Trophoblast cell (in vitro differentiated cells and primary cell): ENCODE results near the gene BUB1. TPM values are rescaled to one million over a fixed set of nuclear protein-coding genes. Genes with fewer than 3 reads are reported as not detected.

Experiments used
- DNase-seq, 2 donors: peaks; one replicate each; pipeline ENCODE4 v3.0.0-alpha.2; 2016
- H2AFZ ChIP-seq: 2 replicates; pipeline ENCODE4 v1.6.1; 2013; ENCODE audit warnings: low read length, moderate library complexity, mild to moderate bottlenecking; ENCODE audit not compliant: insufficient read depth, poor library complexity
- H2AK5ac ChIP-seq: 2 replicates; pipeline ENCODE4 v1.6.1; 2013; ENCODE audit warnings: mild to moderate bottlenecking, low read length
- H2BK120ac ChIP-seq: 2 replicates; pipeline ENCODE4 v1.6.1; 2013; ENCODE audit warnings: low read length, mild to moderate bottlenecking, moderate library complexity; ENCODE audit not compliant: insufficient read depth, poor library complexity
- H2BK12ac ChIP-seq: 2 replicates; pipeline ENCODE4 v1.6.1; 2013; ENCODE audit warnings: mild to moderate bottlenecking, low read length, moderate library complexity
- H2BK5ac ChIP-seq: 2 replicates; pipeline ENCODE4 v1.6.1; 2013; ENCODE audit warnings: low read length, low read depth, moderate library complexity, mild to moderate bottlenecking; ENCODE audit not compliant: poor library complexity
- H3K14ac ChIP-seq: 2 replicates; pipeline ENCODE4 v1.6.1; 2013; ENCODE audit warnings: mild to moderate bottlenecking, low read length
- H3K18ac ChIP-seq: 2 replicates; pipeline ENCODE4 v1.6.1; 2013; ENCODE audit warnings: mild to moderate bottlenecking, low read length
- H3K23ac ChIP-seq: 2 replicates; pipeline ENCODE4 v1.6.1; 2013; ENCODE audit warnings: low read length
- H3K27ac ChIP-seq: 2 replicates; pipeline ENCODE4 v1.5.1; 2013; ENCODE audit warnings: low read depth, mild to moderate bottlenecking, inconsistent platforms, low read length, moderate library complexity
- H3K27me3 ChIP-seq: 2 replicates; pipeline ENCODE4 v1.6.1; 2013; ENCODE audit warnings: inconsistent platforms, mild to moderate bottlenecking, low read length, moderate library complexity; ENCODE audit not compliant: insufficient read depth
- H3K36me3 ChIP-seq, 2 experiments: 1 replicate in 1 of 2; 2 replicates in 1 of 2; pipeline ENCODE4 v1.6.1; 2013; ENCODE audit warnings: low read length in 2 of 2, mild to moderate bottlenecking in 2 of 2, moderate library complexity in 1 of 2; ENCODE audit not compliant: insufficient read depth in 2 of 2, control insufficient read depth in 1 of 2
- H3K4ac ChIP-seq: 2 replicates; pipeline ENCODE4 v1.6.1; 2013; ENCODE audit warnings: low read depth, mild to moderate bottlenecking, low read length, moderate library complexity
- H3K4me1 ChIP-seq, 2 experiments: 1 replicate in 1 of 2; 2 replicates in 1 of 2; pipeline ENCODE4 v1.6.1; 2013; ENCODE audit warnings: low read length in 2 of 2, mild to moderate bottlenecking in 2 of 2, moderate library complexity in 1 of 2; ENCODE audit not compliant: insufficient read depth in 2 of 2, control insufficient read depth in 1 of 2
- H3K4me2 ChIP-seq: 2 replicates; pipeline ENCODE4 v1.6.1; 2013; ENCODE audit warnings: inconsistent platforms, mild to moderate bottlenecking, low read length, moderate library complexity
- H3K4me3 ChIP-seq: 2 replicates; pipeline ENCODE4 v1.5.1; 2013; ENCODE audit warnings: mild to moderate bottlenecking, low read depth, low read length, inconsistent platforms
- H3K79me1 ChIP-seq: one replicate; pipeline ENCODE4 v1.6.1; 2013; ENCODE audit warnings: low read length
- H3K79me2 ChIP-seq: 2 replicates; pipeline ENCODE4 v1.6.1; 2013; ENCODE audit warnings: low read length, mild to moderate bottlenecking; ENCODE audit not compliant: control insufficient read depth, insufficient read depth, poor library complexity
- H3K9ac ChIP-seq: 2 replicates; pipeline ENCODE4 v1.6.1; 2013; ENCODE audit warnings: mild to moderate bottlenecking, low read length
- H3K9me3 ChIP-seq: 2 replicates; pipeline ENCODE4 v1.6.1; 2013; ENCODE audit warnings: low read depth, mild to moderate bottlenecking, control low read depth, inconsistent platforms, low read length; ENCODE audit not compliant: insufficient read depth
- H4K12ac ChIP-seq: 2 replicates; pipeline ENCODE4 v1.6.1; 2013; ENCODE audit warnings: low read depth, mild to moderate bottlenecking, low read length, moderate library complexity
- H4K8ac ChIP-seq: 2 replicates; pipeline ENCODE4 v1.6.1; 2013; ENCODE audit warnings: low read depth, mild to moderate bottlenecking, low read length, moderate library complexity
- H4K91ac ChIP-seq: one replicate; pipeline ENCODE4 v1.6.1; 2013; ENCODE audit warnings: low read depth, mild to moderate bottlenecking, low read length, moderate library complexity
- WGBS: extraction: QIAGEN DNeasy Blood & Tissue Kit; methylation state at CpG from one replicate; pipeline ENCODE4 v1.1.7; 2013; ENCODE audit warnings: missing lambda C conversion rate; ENCODE audit not compliant: insufficient read length, insufficient coverage; ENCODE audit errors: extremely low coverage; 5-methylcytosine and 5-hydroxymethylcytosine counted together
- polyA plus RNA-seq: library from polyadenylated mRNA; stranded (reverse); fragments of 200-250 nt; gene quantifications from 2 replicates; pipeline ENCODE4 v1.2.3, GENCODE V29; 2013

BUB1 gene
- polyA plus RNA-seq = 33.7 and 37.0 TPM in 2 replicates

DNA sequence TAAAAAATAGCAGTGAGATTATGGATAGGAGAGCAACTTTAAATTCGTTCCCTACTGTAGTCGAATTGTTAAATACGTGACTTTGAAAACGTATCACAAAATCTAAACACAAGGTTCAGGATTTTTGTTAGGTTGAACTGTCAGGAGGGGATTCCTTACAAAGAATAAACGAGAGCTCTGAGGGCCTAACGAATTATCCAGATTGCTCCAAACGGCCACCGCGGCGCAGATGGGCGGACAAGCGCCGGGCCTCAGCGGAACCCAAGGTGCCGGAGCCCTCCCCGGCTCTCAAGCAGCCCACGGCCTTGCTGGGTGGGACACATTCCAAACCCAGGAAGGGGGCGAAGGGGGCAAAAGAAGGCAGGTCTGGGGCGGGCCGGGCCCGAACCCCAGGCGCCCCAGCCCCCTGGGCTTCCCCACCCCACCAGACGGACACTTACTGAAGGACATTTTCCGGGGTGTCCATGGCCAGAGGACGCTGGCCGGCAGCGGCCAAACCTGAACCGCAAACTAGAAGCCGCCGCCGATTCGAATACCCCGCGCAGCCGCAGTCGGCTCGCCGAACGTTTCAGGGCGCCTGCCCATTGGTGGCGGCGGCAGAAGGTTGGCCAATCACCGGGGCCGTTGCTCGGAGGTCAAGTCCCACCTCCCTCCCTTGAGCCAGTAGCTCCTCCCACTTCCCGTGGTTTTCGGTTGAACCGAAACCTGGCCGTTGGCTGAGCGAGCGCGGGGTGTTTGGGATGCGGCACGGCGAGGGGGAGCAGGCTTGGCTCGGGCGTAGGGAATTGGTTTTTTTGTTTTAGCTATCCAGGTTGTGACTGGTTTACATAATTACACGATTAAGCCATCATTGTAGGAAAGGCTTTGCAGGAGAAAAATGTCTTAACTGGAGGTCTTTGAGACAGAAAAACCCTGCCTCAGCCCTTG lies at the start of gene BUB1:
Gene BUB1 (minus strand): TSS at position 534 of the 927 bp plus-strand sequence. CDS start 68 bp downstream, at position 466.
- no peak within 1 kb of the TSS for H2BK12ac ChIP-seq
- peaks cover 1 to 5% of the 10 kb centered on the region in 2 experiments for H3K4me1 ChIP-seq
- peaks cover 2% of the 10 kb centered on the region for H3K9me3 ChIP-seq
- peaks cover 3% of the 10 kb centered on the region for H3K79me2 ChIP-seq
- H3K23ac ChIP-seq = no peak within 1 kb of the TSS
- peak within 1 kb of the TSS; percentile 58 for H2BK120ac ChIP-seq
- no peak within 1 kb of the TSS for H2AK5ac ChIP-seq
- H4K91ac ChIP-seq = peak within 1 kb of the TSS; percentile 59
- peak within 1 kb of the TSS; percentile 83 for H2AFZ ChIP-seq
- peak within 1 kb of the TSS; percentile 84 for H3K4ac ChIP-seq
- no CpG with 5 or more reads among the region's 58 CpGs for WGBS
- H4K12ac ChIP-seq = no peak within 1 kb of the TSS
- peak within 1 kb of the TSS; percentile 9 for H2BK5ac ChIP-seq
- peaks cover 3% of the 10 kb centered on the region for H3K79me1 ChIP-seq
- H3K18ac ChIP-seq = peak within 1 kb of the TSS; percentile 33
- H3K4me2 ChIP-seq = peak within 1 kb of the TSS; percentile 97
- peaks cover 7 to 8% of the 10 kb centered on the region in 2 experiments for H3K36me3 ChIP-seq
- peak within 1 kb of the TSS; percentile 82 for H3K9ac ChIP-seq
- peak within 1 kb of the TSS; percentile 81 for H4K8ac ChIP-seq
- H3K4me3 ChIP-seq = peak within 1 kb of the TSS; percentile 83
- peaks cover 2% of the 10 kb centered on the region for H3K27me3 ChIP-seq
- H3K14ac ChIP-seq = no peak within 1 kb of the TSS
- H3K27ac ChIP-seq = no peak within 1 kb of the TSS
- DNase-seq = peak; percentile 95 to 99

DNA sequence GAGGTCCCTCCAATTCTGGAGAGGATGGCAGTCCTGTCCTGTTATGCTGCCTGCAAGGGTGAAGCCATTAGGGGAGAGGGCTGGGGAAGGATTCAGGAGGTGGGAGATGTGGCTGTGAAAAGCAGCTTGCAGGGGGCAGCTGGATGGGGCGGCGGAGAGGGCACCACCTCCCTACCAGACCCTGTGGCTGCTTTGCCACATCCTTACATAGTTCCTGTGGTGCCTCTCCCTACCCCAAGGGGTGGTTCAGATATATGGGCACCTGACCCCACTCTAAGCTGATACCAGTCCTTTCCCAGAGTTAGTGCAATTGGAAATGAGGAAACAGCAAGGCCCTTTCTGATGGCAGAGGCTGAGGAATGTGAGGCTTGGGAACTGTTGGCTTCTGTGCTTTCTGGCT lies 48.4 kb upstream of the BUB1 start:
- Histone ChIP-seq H3K9ac (no peak overlapping the region), H2AFZ (no peak overlapping the region), H4K91ac (no peak overlapping the region), H3K4me1 (no peaks in the 10 kb centered on the region), H3K18ac (no peak overlapping the region), H3K79me2 (no peaks in the 10 kb centered on the region), H3K4me2 (no peak overlapping the region), H4K8ac (no peak overlapping the region), H3K9me3 (no peaks in the 10 kb centered on the region), H3K27ac (no peak overlapping the region), H3K27me3 (peaks cover 3% of the 10 kb centered on the region), H2AK5ac (no peak overlapping the region), H3K36me3 (no peaks in the 10 kb centered on the region), H3K79me1 (no peaks in the 10 kb centered on the region), H3K23ac (no peak overlapping the region), H3K4me3 (no peak overlapping the region), H3K14ac (no peak overlapping the region), H2BK120ac (no peak overlapping the region), H3K4ac (no peak overlapping the region), H2BK12ac (no peak overlapping the region), H4K12ac (no peak overlapping the region), H2BK5ac (no peak overlapping the region)
- DNase-seq = no peak
- no CpG with 5 or more reads among the region's 2 CpGs for WGBS

DNA sequence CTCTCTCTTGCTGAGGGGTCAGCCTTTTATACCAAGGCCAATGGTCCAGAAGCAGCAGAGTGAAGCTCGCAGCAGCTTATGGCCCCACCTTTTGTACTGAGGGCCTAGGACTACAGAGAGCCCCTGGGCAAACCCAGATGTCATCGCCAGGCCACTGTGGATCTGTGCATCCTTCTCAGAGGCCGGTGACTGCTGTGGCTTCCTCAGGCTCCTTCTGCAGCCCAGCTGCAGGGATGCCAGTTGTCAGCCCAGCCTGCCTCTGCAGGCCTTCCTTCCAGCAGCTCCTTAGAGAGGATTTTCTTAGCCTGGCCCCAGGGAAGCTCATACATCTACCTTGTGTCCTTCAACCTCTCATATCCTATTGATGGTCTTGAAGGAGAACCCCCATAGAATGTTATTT lies 48.0 kb upstream of the BUB1 start:
- no peak overlapping the region for H3K27ac ChIP-seq
- H3K27me3 ChIP-seq = no peaks in the 10 kb centered on the region
- WGBS = no CpG with 5 or more reads among the region's 3 CpGs
- no peaks in the 10 kb centered on the region for H3K36me3 ChIP-seq
- no peak overlapping the region for H3K4me2 ChIP-seq
- H2AFZ ChIP-seq = no peak overlapping the region
- no peak overlapping the region for H2BK5ac ChIP-seq
- no peak overlapping the region for H2AK5ac ChIP-seq
- no peaks in the 10 kb centered on the region for H3K79me1 ChIP-seq
- H3K4me3 ChIP-seq = no peak overlapping the region
- no peak overlapping the region for H4K8ac ChIP-seq
- H4K12ac ChIP-seq = no peak overlapping the region
- no peaks in the 10 kb centered on the region for H3K9me3 ChIP-seq
- no peak overlapping the region for H3K18ac ChIP-seq
- no peak overlapping the region for H2BK12ac ChIP-seq
- H3K4ac ChIP-seq = no peak overlapping the region
- H3K9ac ChIP-seq = no peak overlapping the region
- DNase-seq = no peak
- no peak overlapping the region for H4K91ac ChIP-seq
- H3K79me2 ChIP-seq = no peaks in the 10 kb centered on the region
- no peak overlapping the region for H3K23ac ChIP-seq
- no peak overlapping the region for H2BK120ac ChIP-seq
- H3K14ac ChIP-seq = no peak overlapping the region
- H3K4me1 ChIP-seq = no peaks in the 10 kb centered on the region

DNA sequence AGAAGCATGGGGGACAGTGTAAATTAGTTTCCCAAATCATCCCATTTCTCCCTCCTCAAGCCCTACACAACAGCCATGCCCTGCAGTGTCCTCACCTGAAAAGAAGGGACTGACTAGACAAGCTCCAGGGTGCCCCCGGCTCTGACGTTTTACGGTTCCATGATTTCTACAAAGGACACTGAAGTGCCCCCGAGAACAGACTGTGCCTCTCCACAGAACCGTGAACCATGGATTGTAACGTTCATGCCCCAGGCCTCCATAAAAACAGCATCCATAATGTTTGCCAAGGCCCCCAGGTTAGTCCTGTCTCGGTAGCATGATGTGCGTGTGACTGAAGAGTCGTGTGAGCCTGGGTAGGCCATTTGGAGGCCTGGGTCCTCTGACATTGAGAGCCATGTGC lies 47.5 kb upstream of the BUB1 start:
- Histone ChIP-seq H3K4ac (no peak overlapping the region), H3K27ac (no peak overlapping the region), H3K4me2 (no peak overlapping the region), H2BK120ac (no peak overlapping the region), H4K8ac (no peak overlapping the region), H2BK5ac (no peak overlapping the region), H3K27me3 (no peaks in the 10 kb centered on the region), H2BK12ac (no peak overlapping the region), H3K9me3 (no peaks in the 10 kb centered on the region), H2AFZ (no peak overlapping the region), H3K4me3 (no peak overlapping the region), H3K9ac (no peak overlapping the region), H3K79me1 (no peaks in the 10 kb centered on the region), H3K4me1 (peaks cover 0 to 3% of the 10 kb centered on the region in 2 experiments), H3K18ac (no peak overlapping the region), H3K36me3 (no peaks in the 10 kb centered on the region), H4K91ac (no peak overlapping the region), H2AK5ac (no peak overlapping the region), H3K23ac (no peak overlapping the region), H3K79me2 (no peaks in the 10 kb centered on the region), H3K14ac (no peak overlapping the region), H4K12ac (no peak overlapping the region)
- DNase-seq = no peak
- WGBS = no CpG with 5 or more reads among the region's 9 CpGs
